Left renal pelvis (tissue), 4 donors: ENCODE measurements around the gene MTHFSD. TPM values are rescaled to one million over a fixed set of nuclear protein-coding genes. Genes with fewer than 3 reads are reported as not detected.

Experiments
- DNase-seq, 4 donors: peaks; one replicate each; pipeline ENCODE4 v3.0.0-alpha.2; 2013; ENCODE audit warnings: low read depth in 4 of 4, low spot score in 3 of 4
- polyA plus RNA-seq, 4 donors: library from polyadenylated mRNA; unstranded; fragments of 120-200 nt; gene quantifications; one replicate each; pipeline ENCODE4 v1.2.1, GENCODE V29; 2013; ENCODE audit not compliant: insufficient read length in 4 of 4

The MTHFSD gene
- polyA plus RNA-seq, 4 donors: 20.7 to 30.9 (median 24.8) TPM

GRCh38 chr16:86494039-86494564 is 60.9 kb downstream of the MTHFSD start:
- DNase-seq: no peak

GRCh38 chr16:86492961-86493629 is 61.9 kb downstream of the MTHFSD start:
- DNase-seq: no peak

GRCh38 chr16:86492267-86492960 is 62.6 kb downstream of the MTHFSD start:
- no peak for DNase-seq

- no peak for DNase-seq
Observed at GRCh38 chr16:86491640-86492023, 63.4 kb downstream of the MTHFSD start.

- no peak for DNase-seq
Observed at GRCh38 chr16:86490859-86491639, 64.0 kb downstream of the MTHFSD start.

GRCh38 chr16:86485746-86486145 is 69.3 kb downstream of the MTHFSD start:
- DNase-seq: no peak

GRCh38 chr16:86484240-86484639 is 70.8 kb downstream of the MTHFSD start:
- DNase-seq: no peak

GRCh38 chr16:86481607-86482006 is 73.4 kb downstream of the MTHFSD start:
- no peak for DNase-seq

GRCh38 chr16:86480444-86480843 is 74.6 kb downstream of the MTHFSD start:
- no peak for DNase-seq

Other genes starting within 250 kb of the MTHFSD start
- gene FOXF1, start 44.7 kb downstream of the MTHFSD start, polyA plus RNA-seq: under 1 TPM; 0.05 to 0.50 (median 0.23) TPM
- gene FOXC2, start 11.6 kb upstream of the MTHFSD start, polyA plus RNA-seq: 10 to 100 TPM; 38.7 to 56.4 (median 50.9) TPM
- gene FOXL1, start 23.3 kb upstream of the MTHFSD start, polyA plus RNA-seq: 10 to 100 TPM in 3 of 4 donors, 1 to 10 TPM in 1; 8.5 to 22.3 (median 15.0) TPM